GM08714 (cell line): ENCODE measurements around the gene CCT4.
"Not testable (repeated sequence)": the region's sequence is repeated elsewhere in the genome, so short reads cannot be mapped to it uniquely, and the experiment has no call there.

ENCODE experiments used
- H3K4me3 ChIP-seq: fragments of 200-500 bp; sonication (Bioruptor generic); 2 replicates; pipeline ENCODE4 v1.5.1; 2014; ENCODE audit warnings: mild to moderate bottlenecking, low read length, inconsistent platforms
- ZNF274 ChIP-seq: IDR thresholded peaks from 2 replicates; pipeline ENCODE4 v1.6.1; 2012; ENCODE audit warnings: mild to moderate bottlenecking, low read depth, low read length

CCT4 gene, protein sequence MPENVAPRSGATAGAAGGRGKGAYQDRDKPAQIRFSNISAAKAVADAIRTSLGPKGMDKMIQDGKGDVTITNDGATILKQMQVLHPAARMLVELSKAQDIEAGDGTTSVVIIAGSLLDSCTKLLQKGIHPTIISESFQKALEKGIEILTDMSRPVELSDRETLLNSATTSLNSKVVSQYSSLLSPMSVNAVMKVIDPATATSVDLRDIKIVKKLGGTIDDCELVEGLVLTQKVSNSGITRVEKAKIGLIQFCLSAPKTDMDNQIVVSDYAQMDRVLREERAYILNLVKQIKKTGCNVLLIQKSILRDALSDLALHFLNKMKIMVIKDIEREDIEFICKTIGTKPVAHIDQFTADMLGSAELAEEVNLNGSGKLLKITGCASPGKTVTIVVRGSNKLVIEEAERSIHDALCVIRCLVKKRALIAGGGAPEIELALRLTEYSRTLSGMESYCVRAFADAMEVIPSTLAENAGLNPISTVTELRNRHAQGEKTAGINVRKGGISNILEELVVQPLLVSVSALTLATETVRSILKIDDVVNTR

DNA sequence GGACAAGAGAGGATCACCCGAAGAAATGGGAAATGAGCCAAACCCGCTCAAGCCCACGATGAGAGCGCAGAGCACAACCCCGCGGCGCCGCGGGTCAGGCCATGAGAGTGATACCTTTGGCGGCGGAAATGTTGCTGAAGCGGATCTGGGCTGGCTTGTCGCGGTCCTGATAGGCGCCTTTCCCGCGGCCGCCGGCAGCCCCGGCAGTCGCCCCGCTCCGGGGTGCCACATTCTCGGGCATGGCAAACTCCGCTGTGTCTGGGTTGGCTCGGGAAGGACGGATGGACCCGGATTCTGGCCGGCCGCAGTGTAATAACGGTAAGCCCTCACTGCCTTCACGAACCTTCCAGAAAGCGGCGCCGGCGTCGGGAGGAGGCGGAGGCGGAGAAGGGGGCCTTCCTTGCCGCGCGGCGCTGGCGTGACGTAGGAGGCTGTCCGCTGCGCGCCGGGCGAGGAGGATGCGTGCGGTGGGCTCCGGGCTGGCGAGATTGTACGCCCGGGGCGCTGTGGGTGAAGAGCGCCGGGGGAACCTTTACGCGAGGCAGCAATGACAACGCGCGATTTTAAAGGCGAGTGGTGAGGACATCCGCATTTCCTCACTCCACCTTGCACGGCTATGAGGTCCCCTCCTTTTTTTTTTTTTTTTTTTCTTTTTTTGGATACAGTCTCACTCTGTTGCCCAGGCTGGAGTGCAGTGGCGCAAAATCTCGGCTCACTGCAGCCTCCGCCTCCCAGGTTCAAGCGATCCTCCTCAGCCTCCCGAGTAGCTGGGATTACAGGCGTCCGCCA lies at the start of gene CCT4:
Gene CCT4 (minus strand): TSS at position 390 of the 789 bp plus-strand sequence. CDS start 149 bp downstream, at position 241.
- no peak for TF ChIP-seq ZNF274

DNA sequence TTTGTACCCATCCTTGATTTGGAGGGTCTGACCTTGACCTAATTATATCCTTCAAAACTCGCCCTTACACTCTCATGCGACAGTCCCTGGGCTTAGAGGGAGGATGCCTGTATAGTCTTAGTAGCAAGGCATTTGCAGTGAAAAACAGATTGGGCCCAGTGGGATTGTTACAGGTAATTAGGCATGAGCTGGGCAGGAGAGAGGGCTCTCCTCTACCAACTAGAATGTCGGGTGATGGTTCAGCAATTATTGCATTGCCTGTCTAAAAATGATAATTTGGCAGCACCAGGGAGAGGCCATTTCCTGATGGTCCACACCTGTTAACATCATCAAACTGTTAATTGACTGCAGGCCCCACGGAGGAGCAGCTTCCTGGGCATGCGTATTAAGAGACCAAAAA lies 49.4 kb upstream of the CCT4 start:
- H3K4me3 ChIP-seq = no peak overlapping the region
- no peak for TF ChIP-seq ZNF274

More for the DNA sequence above, at the start of gene CCT4:
- H3K4me3 ChIP-seq = peak within 1 kb of the TSS; percentile 99

DNA sequence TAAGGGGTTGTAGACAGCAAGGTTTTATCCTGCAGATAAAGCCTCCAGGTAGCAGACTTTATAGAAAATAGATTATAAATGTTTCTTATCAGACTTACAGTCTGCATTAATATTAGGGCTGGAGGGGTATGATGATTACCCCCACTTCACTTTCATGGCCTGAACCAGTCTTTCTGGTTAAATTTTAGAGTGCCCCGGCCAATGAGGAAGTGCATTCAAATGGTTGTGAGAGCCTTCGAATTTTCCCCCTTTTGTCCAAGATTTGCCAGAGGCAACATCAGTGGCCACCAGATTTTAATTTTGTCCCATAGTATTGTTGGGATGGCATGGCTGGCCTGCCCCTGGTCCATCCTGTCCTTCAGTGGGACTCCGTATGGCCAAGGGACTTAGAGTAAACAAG lies 48.6 kb upstream of the CCT4 start:
- H3K4me3 ChIP-seq = no peak overlapping the region
- no peak for TF ChIP-seq ZNF274

DNA sequence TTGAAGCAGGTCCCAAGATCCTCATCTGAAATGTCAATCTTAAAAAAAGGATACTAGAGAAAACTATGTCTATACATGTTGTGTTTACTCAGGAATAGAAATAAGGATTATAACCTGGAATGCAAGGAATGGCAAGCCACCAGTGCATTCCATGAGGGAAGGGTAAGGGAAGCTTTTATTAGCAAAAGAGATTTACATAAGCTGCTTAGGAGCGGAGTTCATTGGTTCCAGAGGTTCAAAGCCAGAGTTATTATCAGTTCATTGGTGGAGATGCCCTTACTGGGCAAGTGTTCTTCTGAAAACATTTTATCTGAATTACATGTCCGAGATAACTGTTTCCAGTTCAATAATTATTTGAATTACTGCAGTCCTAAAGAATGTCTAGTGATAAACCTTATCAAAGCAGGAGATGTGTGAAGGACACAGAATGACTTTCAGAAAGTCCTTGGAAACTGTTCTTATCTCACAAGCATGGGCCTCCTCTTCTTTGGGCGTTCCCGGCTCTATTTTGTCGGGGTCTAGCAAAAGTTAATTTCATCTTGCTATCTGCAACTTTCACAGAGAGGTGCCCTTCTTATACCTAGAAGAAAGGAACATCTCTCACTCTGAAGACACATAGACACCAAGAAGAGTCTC lies 40.5 kb upstream of the CCT4 start:
- no peak overlapping the region for H3K4me3 ChIP-seq
- no peak for TF ChIP-seq ZNF274

DNA sequence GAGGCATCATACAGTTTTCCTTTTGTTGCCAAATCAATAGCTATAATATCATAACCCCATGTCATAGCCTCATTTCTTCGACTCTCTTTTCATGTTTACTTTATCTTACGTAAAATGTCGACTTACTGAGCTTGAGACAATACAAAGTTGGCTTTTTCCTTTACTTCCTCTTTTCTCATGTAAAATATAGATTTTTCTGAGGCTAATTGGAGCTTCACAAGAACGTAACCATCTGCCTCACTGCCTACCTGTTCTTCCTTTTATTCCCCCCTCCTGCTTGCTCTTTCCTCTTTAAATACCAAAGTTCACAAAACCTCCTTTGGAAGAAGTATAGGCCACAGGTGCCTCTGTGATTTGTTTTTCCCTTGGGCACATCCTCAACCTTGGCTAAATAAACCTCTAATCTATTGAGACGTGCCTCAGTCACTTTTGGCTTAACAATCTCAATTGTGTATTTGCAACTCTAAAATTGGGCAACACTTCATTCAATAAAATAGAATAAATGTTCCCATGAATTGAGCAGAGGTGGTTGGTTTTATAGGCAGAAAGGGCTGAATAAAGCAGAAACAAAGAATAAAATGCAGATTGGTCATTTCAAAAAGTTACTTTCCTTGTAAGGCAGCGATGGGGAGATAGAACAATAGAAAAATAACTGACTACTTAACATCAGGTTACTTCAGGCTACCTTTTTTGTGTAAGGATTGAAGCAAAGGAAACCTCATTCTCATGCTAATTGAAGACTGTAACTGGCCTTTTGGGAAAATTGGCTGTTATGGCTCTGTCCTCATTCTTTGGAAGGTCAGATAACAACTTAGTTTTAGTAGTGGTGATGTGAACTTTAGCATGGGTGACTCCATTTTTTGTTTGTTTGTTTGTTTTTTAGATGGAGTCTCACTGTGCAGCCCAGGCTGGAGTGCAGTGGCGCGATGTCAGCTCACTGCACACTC lies 38.3 kb upstream of the CCT4 start:
- TF ChIP-seq ZNF274 = no peak
- no peak overlapping the region for H3K4me3 ChIP-seq

DNA sequence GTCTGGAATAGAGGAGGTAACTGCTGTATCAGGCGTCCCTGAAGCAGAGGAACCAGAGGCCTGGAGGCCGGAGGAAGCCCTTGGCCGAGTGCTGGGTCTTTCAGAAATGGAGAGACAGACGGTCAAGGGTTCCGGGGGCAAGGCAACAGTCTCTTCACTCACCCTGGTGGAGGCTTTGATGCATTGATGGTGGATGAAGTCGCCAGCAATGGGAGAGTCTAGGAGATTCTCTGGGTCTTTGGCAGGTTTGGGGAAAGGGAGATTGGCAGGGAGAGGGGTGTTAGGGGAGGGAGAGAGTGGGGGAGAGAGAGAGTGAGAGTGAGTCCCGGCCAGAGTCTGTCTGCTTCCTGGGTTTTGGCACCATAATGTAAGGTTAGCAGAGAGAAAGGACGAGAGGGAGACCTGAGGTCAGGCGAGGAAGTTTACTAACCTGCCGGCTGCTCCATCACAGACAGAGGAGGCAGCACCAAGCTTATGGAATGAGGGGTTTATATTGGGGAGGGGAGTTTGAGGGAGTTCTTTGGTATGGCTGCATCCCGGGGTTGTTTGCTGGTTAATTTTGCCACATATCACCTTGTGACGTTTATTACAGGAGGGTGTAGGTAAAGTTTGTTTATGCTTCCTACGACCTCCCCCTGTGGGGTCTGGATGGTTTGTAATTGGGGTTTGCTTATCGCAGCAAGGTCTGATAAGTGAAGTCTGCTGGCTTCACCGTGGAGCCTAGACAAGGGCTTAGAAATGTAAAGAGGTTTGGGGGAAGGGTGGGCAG lies 36.6 kb upstream of the CCT4 start:
- TF ChIP-seq ZNF274 = no peak
- H3K4me3 ChIP-seq = no peak overlapping the region

DNA sequence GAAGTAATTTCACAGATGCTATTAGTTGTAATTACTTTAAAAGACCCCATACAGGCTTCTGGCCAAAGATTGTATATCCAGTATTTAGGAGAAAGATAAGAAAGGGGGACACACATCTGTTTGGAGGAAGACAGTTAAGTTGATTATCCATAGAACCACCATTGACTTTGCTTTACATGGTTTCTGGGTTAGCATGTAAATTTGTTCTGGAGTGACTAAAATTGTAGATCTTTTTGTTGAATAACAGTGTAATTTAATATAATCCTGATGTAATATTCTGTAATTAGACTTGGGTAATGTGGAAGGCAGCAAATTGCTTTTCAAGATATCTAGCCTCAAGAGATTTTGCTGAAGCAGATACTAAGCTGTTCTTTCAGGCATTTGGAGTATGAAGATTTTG lies 34.3 kb upstream of the CCT4 start:
- TF ChIP-seq ZNF274 = no peak
- no peak overlapping the region for H3K4me3 ChIP-seq

DNA sequence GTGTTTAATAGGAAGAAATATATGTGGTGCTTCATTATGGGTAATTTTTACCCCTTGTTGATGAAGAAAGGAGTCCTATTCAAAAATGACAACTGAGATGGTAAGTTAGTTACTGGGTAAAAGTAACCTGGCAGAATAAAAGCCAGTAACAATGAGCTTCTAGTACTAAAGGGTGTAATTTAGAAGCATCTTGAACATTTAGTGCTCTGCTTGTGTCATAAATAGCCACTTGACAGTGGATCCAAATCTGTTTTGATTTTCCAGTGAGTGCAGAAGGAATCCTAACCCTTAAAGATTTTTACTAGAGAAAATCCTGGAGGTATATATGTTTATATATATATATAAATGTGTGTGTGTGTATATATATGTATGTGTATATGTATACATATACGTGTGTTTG lies 32.1 kb upstream of the CCT4 start:
- no peak overlapping the region for H3K4me3 ChIP-seq
- no peak for TF ChIP-seq ZNF274

DNA sequence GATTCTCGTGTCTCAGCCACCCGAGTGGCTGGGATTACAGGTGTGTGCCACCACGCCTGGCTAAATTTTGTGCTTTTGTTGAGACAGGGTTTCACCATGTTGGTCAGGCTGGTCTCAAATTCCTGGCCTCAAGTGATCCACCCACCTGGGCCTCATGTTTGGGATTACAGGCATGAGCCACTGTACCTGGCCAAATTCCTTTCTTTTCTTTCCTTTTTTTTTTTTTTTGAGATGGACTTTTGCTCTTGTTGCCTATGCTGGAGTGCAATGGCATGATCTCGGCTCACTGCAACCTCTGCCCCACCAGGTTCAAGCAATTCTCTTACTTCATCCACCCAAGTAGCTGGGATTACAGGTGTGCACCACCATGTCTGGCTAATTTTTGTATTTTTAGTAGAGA lies 26.3 kb upstream of the CCT4 start:
- not testable (repeated sequence) for H3K4me3 ChIP-seq

DNA sequence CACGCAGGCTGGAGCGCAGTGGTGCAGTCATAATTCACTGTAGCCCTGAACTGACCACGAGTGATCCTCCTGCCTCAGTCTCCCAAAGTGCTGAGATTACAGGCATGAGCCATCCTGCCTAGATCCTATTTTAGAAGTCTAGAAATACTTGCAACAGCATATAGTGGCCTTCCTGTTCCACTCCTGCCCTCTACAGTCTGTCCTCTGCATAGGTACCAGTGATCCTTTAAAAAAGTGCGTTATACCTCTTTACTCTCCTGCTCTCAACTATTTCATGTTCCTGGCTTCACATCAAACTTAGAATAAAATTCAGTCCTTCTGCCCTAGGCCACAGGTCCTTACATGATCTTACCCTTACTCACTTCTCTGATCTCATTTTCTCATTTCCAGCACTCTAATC lies 23.1 kb upstream of the CCT4 start:
- H3K4me3 ChIP-seq = no peak overlapping the region
- no peak for TF ChIP-seq ZNF274

DNA sequence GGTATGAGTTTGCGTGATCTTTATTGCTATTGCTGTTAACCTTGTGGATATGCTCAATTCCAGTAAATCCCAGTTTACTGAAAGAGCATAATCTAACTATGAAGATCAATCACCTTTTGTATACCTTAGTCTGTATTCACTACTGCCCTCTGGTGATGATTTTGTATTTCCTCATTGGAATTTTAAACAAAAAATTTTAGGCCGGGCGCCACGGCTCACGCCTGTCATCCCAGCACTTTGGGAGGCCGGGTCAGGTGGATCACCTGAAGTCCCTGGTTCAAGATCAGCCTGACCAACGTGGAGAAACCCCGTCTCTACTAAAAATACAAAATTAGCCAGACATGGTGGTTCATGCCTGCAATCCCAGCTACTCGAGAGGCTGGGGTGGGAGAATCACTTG lies 22.1 kb upstream of the CCT4 start:
- no peak overlapping the region for H3K4me3 ChIP-seq
- no peak for TF ChIP-seq ZNF274

DNA sequence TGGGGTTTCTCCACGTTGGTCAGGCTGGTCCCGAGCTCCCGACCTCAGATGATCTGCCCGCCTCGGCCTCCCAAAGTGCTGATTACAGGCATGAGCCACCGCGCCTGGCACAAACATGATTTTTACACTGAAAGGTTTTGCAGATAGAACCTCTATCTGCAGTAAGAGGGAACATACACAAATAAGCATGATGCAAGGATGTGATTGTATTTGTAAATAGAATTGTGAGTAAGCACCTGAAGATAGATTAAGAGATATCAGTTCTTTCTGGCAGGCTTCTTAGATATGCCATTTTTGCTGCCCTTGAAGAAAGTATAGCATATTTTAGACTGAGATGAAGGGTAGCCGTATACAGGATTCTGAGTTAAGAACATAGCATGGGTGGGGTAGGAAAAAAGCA lies 20.7 kb upstream of the CCT4 start:
- no peak for TF ChIP-seq ZNF274

DNA sequence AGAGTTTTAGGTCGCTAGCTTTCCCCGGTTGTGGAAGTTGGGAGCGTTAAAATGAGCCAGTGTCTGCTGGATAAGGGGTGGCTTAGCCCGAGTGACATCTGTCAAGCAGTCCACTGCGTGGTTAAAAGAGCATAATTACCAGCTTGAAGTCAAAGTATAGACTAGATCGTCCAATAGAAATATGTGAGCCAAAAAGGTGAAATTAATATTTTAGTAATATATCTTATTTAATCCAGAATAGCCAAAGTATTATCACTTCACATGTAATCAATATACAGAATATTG lies 17.7 kb upstream of the CCT4 start:
- TF ChIP-seq ZNF274 = no peak
- peak overlapping the region; percentile 94 for H3K4me3 ChIP-seq

More for the DNA sequence above, 20.7 kb upstream of the CCT4 start:
- no peak overlapping the region for H3K4me3 ChIP-seq
